ENCODE results near the gene SOX8.

The SOX8 gene

GRCh38 chr16:1026057-1026783 is 44.6 kb downstream of the SOX8 start:
- no peak for FAIRE-seq
- no peak for TF ChIP-seq POLR2AphosphoS5 (IDR thresholded peaks at IDR 0.05; ENCODE audit: low read depth, low read length)
- no peak for TF ChIP-seq POU2F2 (IDR thresholded peaks at IDR 0.05; ENCODE audit: low read depth, low read length)
- TF ChIP-seq SPI1 (IDR thresholded peaks at IDR 0.05; ENCODE audit: low read depth, low read length): no peak
- no peak for TF ChIP-seq POLR2A (IDR thresholded peaks at IDR 0.05; ENCODE audit: low read depth, low read length)
- TF ChIP-seq TAF1 (IDR thresholded peaks at IDR 0.05; ENCODE audit: low read depth, low read length): no peak
- TF ChIP-seq PAX5 (IDR thresholded peaks at IDR 0.05; ENCODE audit: insufficient read depth, low read length, severe bottlenecking): no peak
- no peak for DNase-seq (ENCODE audit: insufficient read length, low spot score)

GRCh38 chr16:1026784-1027500 is 45.4 kb downstream of the SOX8 start:
- TF ChIP-seq POU2F2 (IDR thresholded peaks at IDR 0.05; ENCODE audit: low read depth, low read length) (no peak), TAF1 (IDR thresholded peaks at IDR 0.05; ENCODE audit: low read depth, low read length) (no peak), POLR2AphosphoS5 (IDR thresholded peaks at IDR 0.05; ENCODE audit: low read depth, low read length) (no peak), POLR2A (IDR thresholded peaks at IDR 0.05; ENCODE audit: low read depth, low read length) (no peak), SPI1 (IDR thresholded peaks at IDR 0.05; ENCODE audit: low read depth, low read length) (no peak), PAX5 (IDR thresholded peaks at IDR 0.05; ENCODE audit: insufficient read depth, low read length, severe bottlenecking) (no peak)
- DNase-seq (ENCODE audit: insufficient read length, low spot score): no peak
- FAIRE-seq: no peak

GRCh38 chr16:1027501-1027815 is 45.9 kb downstream of the SOX8 start:
- FAIRE-seq (no peak), DNase-seq (ENCODE audit: insufficient read length, low spot score) (no peak)
- no peak for TF ChIP-seq POLR2AphosphoS5 (IDR thresholded peaks at IDR 0.05; ENCODE audit: low read depth, low read length)
- no peak for TF ChIP-seq TAF1 (IDR thresholded peaks at IDR 0.05; ENCODE audit: low read depth, low read length)
- no peak for TF ChIP-seq POU2F2 (IDR thresholded peaks at IDR 0.05; ENCODE audit: low read depth, low read length)
- no peak for TF ChIP-seq SPI1 (IDR thresholded peaks at IDR 0.05; ENCODE audit: low read depth, low read length)
- TF ChIP-seq PAX5 (IDR thresholded peaks at IDR 0.05; ENCODE audit: insufficient read depth, low read length, severe bottlenecking): no peak
- TF ChIP-seq POLR2A (IDR thresholded peaks at IDR 0.05; ENCODE audit: low read depth, low read length): no peak

- DNase-seq (ENCODE audit: insufficient read length, low spot score): no peak
- no peak for TF ChIP-seq PAX5 (IDR thresholded peaks at IDR 0.05; ENCODE audit: insufficient read depth, low read length, severe bottlenecking)
- no peak for TF ChIP-seq POU2F2 (IDR thresholded peaks at IDR 0.05; ENCODE audit: low read depth, low read length)
- no peak for TF ChIP-seq TAF1 (IDR thresholded peaks at IDR 0.05; ENCODE audit: low read depth, low read length)
- TF ChIP-seq POLR2AphosphoS5 (IDR thresholded peaks at IDR 0.05; ENCODE audit: low read depth, low read length): no peak
- no peak for TF ChIP-seq POLR2A (IDR thresholded peaks at IDR 0.05; ENCODE audit: low read depth, low read length)
- TF ChIP-seq SPI1 (IDR thresholded peaks at IDR 0.05; ENCODE audit: low read depth, low read length): no peak
- no peak for FAIRE-seq
Observed at GRCh38 chr16:1028056-1028455, 46.5 kb downstream of the SOX8 start.

- FAIRE-seq (no peak), DNase-seq (ENCODE audit: insufficient read length, low spot score) (no peak)
- TF ChIP-seq SPI1 (IDR thresholded peaks at IDR 0.05; ENCODE audit: low read depth, low read length) (no peak), POU2F2 (IDR thresholded peaks at IDR 0.05; ENCODE audit: low read depth, low read length) (no peak), POLR2A (IDR thresholded peaks at IDR 0.05; ENCODE audit: low read depth, low read length) (no peak), POLR2AphosphoS5 (IDR thresholded peaks at IDR 0.05; ENCODE audit: low read depth, low read length) (no peak), TAF1 (IDR thresholded peaks at IDR 0.05; ENCODE audit: low read depth, low read length) (no peak), PAX5 (IDR thresholded peaks at IDR 0.05; ENCODE audit: insufficient read depth, low read length, severe bottlenecking) (no peak)
Observed at GRCh38 chr16:1028524-1029258, 47.1 kb downstream of the SOX8 start.

GRCh38 chr16:1029259-1029545 is 47.6 kb downstream of the SOX8 start:
- DNase-seq (ENCODE audit: insufficient read length, low spot score) (no peak), FAIRE-seq (no peak)
- TF ChIP-seq POU2F2 (IDR thresholded peaks at IDR 0.05; ENCODE audit: low read depth, low read length): no peak
- no peak for TF ChIP-seq POLR2AphosphoS5 (IDR thresholded peaks at IDR 0.05; ENCODE audit: low read depth, low read length)
- no peak for TF ChIP-seq PAX5 (IDR thresholded peaks at IDR 0.05; ENCODE audit: insufficient read depth, low read length, severe bottlenecking)
- TF ChIP-seq POLR2A (IDR thresholded peaks at IDR 0.05; ENCODE audit: low read depth, low read length): no peak

GRCh38 chr16:1030473-1030901 is 48.9 kb downstream of the SOX8 start:
- TF ChIP-seq PAX5 (IDR thresholded peaks at IDR 0.05; ENCODE audit: insufficient read depth, low read length, severe bottlenecking) (no peak), SPI1 (IDR thresholded peaks at IDR 0.05; ENCODE audit: low read depth, low read length) (no peak), POLR2AphosphoS5 (IDR thresholded peaks at IDR 0.05; ENCODE audit: low read depth, low read length) (no peak), POU2F2 (IDR thresholded peaks at IDR 0.05; ENCODE audit: low read depth, low read length) (no peak), POLR2A (IDR thresholded peaks at IDR 0.05; ENCODE audit: low read depth, low read length) (no peak), TAF1 (IDR thresholded peaks at IDR 0.05; ENCODE audit: low read depth, low read length) (no peak)
- no peak for DNase-seq (ENCODE audit: insufficient read length, low spot score)
- no peak for FAIRE-seq

GRCh38 chr16:1031666-1032065 is 50.1 kb downstream of the SOX8 start:
- no peak for FAIRE-seq
- TF ChIP-seq PAX5 (IDR thresholded peaks at IDR 0.05; ENCODE audit: insufficient read depth, low read length, severe bottlenecking) (no peak), SPI1 (IDR thresholded peaks at IDR 0.05; ENCODE audit: low read depth, low read length) (no peak), TAF1 (IDR thresholded peaks at IDR 0.05; ENCODE audit: low read depth, low read length) (no peak), POLR2AphosphoS5 (IDR thresholded peaks at IDR 0.05; ENCODE audit: low read depth, low read length) (no peak), POU2F2 (IDR thresholded peaks at IDR 0.05; ENCODE audit: low read depth, low read length) (no peak), POLR2A (IDR thresholded peaks at IDR 0.05; ENCODE audit: low read depth, low read length) (no peak)
- no peak for DNase-seq (ENCODE audit: insufficient read length, low spot score)

- FAIRE-seq (no peak), DNase-seq (ENCODE audit: insufficient read length, low spot score) (no peak)
- TF ChIP-seq POLR2AphosphoS5 (IDR thresholded peaks at IDR 0.05; ENCODE audit: low read depth, low read length): no peak
- TF ChIP-seq TAF1 (IDR thresholded peaks at IDR 0.05; ENCODE audit: low read depth, low read length): no peak
- no peak for TF ChIP-seq PAX5 (IDR thresholded peaks at IDR 0.05; ENCODE audit: insufficient read depth, low read length, severe bottlenecking)
- TF ChIP-seq SPI1 (IDR thresholded peaks at IDR 0.05; ENCODE audit: low read depth, low read length): no peak
- no peak for TF ChIP-seq POLR2A (IDR thresholded peaks at IDR 0.05; ENCODE audit: low read depth, low read length)
- no peak for TF ChIP-seq POU2F2 (IDR thresholded peaks at IDR 0.05; ENCODE audit: low read depth, low read length)
Observed at GRCh38 chr16:1032607-1033006, 51.0 kb downstream of the SOX8 start.

Data from GM12891 (cell line).